Activated naive CD8-positive, alpha-beta T cell treated with anti-CD3 and anti-CD28 coated beads, Interleukin-2, amount 50 U/mL, for 24 hours (primary cell): ENCODE measurements around the gene SLC30A2.

ENCODE experiments used
- ATAC-seq: fragments of 150-1000 bp; cut with Tn5 transposase; one replicate; pipeline ENCODE4 v1.10.0; 2021
- DNase-seq: peaks from one replicate; pipeline ENCODE4 v3.0.0; 2021
- H3K27ac Mint-ChIP-seq: one replicate; pipeline ENCODE4 v1.8.0; 2021; ENCODE audit warnings: mild to moderate bottlenecking, mixed read lengths
- H3K27me3 Mint-ChIP-seq: one replicate; pipeline ENCODE4 v1.8.0; 2021; ENCODE audit warnings: mixed read lengths
- H3K36me3 Mint-ChIP-seq: one replicate; pipeline ENCODE4 v1.8.0; 2021; ENCODE audit warnings: low read depth, mixed read lengths
- H3K4me1 Mint-ChIP-seq: one replicate; pipeline ENCODE4 v1.8.0; 2021; ENCODE audit warnings: mixed read lengths
- H3K4me3 Mint-ChIP-seq: one replicate; pipeline ENCODE4 v1.8.0; 2021; ENCODE audit warnings: mild to moderate bottlenecking, moderate library complexity, mixed read lengths
- H3K9me3 Mint-ChIP-seq: one replicate; pipeline ENCODE4 v1.8.0; 2021; ENCODE audit warnings: mixed read lengths

SLC30A2 gene

DNA sequence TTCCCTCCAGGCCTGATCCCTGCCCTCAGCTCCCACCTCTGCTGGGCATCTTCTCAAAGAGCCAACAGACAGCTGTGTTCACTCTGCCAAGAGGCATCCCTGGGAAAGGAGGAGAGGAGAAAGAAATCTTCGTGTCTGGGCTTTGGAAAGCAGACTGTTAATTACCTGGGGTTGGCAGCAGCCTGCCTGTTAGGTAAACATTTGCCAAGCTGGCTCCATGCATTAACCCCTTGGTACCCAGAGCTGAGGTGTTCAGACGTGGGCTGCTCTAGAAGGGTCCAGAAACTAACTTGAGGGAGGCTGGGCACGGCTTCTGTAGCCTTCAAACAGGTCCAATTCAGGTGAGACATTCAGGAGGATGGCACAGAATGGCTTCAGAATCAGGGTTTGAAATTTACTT is 33.1 kb downstream of the SLC30A2 start:
- H3K36me3 Mint-ChIP-seq: no peaks in the 10 kb centered on the region
- H3K27me3 Mint-ChIP-seq: no peaks in the 10 kb centered on the region
- DNase-seq (no peak), ATAC-seq (no peak)
- H3K27ac Mint-ChIP-seq: no peak overlapping the region
- no peak overlapping the region for H3K4me3 Mint-ChIP-seq
- H3K4me1 Mint-ChIP-seq: peaks cover 7% of the 10 kb centered on the region
- no peaks in the 10 kb centered on the region for H3K9me3 Mint-ChIP-seq

DNA sequence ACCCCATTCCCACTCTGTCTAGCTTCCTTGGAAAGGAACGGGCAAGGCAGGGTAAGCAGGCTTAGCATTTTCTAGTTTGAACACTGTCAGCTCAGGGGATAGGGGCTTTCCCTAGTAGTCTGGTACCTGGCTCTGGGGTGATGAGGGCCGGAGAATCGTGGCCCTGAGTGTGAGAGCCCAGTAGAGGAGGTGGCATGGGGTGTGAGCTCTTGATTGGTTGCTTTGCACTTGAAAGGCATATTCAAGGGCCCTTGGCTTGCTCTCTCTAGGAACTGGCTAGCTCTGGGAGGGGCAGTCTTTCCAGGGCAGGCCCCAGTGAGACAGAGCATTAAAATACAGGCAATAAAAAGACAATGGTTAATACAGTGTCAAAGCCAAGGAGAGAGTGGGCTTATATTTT is 35.1 kb downstream of the SLC30A2 start:
- H3K9me3 Mint-ChIP-seq: no peaks in the 10 kb centered on the region
- H3K27ac Mint-ChIP-seq: no peak overlapping the region
- ATAC-seq: no peak
- peaks cover 5% of the 10 kb centered on the region for H3K27me3 Mint-ChIP-seq
- H3K4me1 Mint-ChIP-seq: no peaks in the 10 kb centered on the region
- no peak overlapping the region for H3K4me3 Mint-ChIP-seq
- no peaks in the 10 kb centered on the region for H3K36me3 Mint-ChIP-seq
- no peak for DNase-seq

DNA sequence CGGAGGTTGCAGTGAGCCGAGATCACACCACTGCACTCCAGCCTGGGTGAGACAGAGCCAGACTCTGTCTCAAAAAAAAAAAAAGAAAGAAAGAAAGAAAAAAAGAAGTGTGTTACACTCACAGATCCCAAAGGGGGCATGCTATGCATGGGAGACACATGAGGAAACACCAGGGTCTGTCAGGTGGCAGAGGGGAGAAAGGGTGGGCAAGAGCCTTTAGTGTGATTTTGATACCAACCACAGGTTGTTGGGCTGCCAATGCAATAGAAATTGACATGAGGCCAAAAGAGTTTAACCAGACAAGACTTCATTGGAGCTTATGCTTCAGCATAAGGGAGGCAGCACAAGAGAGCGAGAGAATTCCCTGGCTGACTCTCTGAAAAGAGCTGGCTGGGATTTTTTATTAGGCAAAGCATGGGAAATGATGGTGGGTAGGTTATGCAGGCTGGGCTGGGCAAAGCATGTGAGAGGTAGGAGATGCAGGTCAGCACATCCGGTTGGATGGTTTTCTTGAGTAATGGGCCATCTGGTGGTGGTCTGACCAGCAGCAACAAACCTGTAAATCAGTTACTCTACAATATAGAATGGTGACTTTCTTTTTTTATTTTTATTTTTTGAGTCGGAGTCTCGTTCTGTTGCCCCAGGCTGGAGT is 36.0 kb downstream of the SLC30A2 start:
- no peaks in the 10 kb centered on the region for H3K4me1 Mint-ChIP-seq
- peaks cover 5% of the 10 kb centered on the region for H3K27me3 Mint-ChIP-seq
- no peaks in the 10 kb centered on the region for H3K36me3 Mint-ChIP-seq
- H3K9me3 Mint-ChIP-seq: no peaks in the 10 kb centered on the region
- H3K4me3 Mint-ChIP-seq: no peak overlapping the region
- ATAC-seq (no peak), DNase-seq (no peak)
- no peak overlapping the region for H3K27ac Mint-ChIP-seq

DNA sequence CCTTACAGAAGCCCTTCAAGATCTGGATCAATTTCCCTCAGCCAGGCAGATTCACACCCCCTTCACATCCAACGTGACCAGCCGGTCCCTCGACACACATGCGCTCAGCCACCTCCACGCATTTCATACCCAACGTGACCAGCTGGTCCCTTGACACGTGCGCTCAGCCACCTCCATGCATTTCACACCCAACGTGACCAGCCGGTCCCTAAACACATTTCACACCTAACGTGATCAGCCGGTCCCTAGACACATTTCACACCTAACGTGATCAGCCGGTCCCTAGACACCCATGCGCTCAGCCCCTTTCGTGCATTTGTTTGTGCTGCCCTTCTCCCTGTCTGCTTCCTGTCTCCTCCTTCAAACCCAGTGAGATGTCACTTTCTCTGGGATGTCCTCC is 39.2 kb downstream of the SLC30A2 start:
- no peak for ATAC-seq
- H3K27me3 Mint-ChIP-seq: peaks cover 5% of the 10 kb centered on the region

DNA sequence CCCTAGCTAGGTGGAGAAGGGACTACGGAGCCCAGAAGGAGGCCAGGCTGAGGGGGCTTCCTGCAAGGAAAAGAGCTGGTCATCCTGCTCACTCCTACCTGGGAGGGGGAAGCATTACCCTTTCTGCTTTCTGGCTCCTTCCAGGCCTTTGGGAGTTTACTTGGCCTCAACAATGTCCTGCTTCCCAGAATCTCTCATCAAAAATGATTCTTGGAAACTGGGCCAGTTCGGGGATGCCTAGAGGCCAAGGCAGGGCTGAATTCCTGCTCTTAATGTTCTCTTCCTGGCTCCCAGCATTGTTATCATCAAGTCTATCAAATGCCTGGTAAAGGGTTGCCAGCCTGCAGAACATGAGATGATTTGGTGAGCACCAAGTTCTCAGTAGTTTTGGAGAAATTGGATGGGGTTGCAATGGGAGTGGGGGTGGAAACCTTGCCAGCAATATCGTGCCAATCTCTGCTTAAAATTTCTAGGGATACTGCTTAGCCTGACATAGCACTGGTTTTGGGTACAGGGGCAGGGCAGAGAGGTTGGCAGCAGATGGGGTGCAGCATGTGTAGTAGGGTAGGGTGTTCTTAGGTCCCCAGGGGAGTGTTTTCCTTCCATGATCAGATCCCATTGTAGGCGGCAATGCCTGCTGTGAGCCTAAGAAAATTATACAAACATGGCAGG is 40.3 kb downstream of the SLC30A2 start:
- DNase-seq: no peak
- no peak for ATAC-seq
- H3K36me3 Mint-ChIP-seq: no peaks in the 10 kb centered on the region
- no peaks in the 10 kb centered on the region for H3K4me1 Mint-ChIP-seq
- H3K27me3 Mint-ChIP-seq: peaks cover 5% of the 10 kb centered on the region
- no peak overlapping the region for H3K4me3 Mint-ChIP-seq
- H3K9me3 Mint-ChIP-seq: no peaks in the 10 kb centered on the region
- no peak overlapping the region for H3K27ac Mint-ChIP-seq

More for the DNA sequence above, 39.2 kb downstream of the SLC30A2 start:
- Mint-ChIP-seq H3K4me1 (no peaks in the 10 kb centered on the region), H3K36me3 (no peaks in the 10 kb centered on the region), H3K4me3 (no peak overlapping the region), H3K27ac (no peak overlapping the region), H3K9me3 (no peaks in the 10 kb centered on the region)
- DNase-seq: no peak

DNA sequence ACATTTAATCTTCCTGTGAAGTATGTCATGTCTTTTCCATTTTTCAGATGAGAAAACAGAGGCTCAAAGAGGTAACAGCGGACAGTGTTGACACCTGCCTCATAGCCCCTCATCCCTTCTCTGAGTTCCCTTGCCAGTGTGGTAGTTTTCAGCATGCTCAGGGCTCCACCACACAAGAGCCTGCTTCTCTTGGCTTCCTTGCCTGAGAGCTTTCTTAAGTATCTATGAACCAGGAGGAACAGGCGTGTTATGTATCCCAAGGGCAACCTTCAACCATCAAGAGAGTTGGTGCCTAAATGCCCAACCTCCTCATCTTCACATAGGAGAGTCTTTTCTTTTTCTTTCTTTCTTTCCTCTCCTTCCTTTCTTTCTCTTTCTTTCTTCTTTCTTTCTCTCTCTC is 42.2 kb downstream of the SLC30A2 start:
- peaks cover 4% of the 10 kb centered on the region for H3K4me1 Mint-ChIP-seq
- no peak overlapping the region for H3K4me3 Mint-ChIP-seq
- no peak for ATAC-seq
- no peak overlapping the region for H3K27ac Mint-ChIP-seq
- H3K9me3 Mint-ChIP-seq: no peaks in the 10 kb centered on the region
- H3K36me3 Mint-ChIP-seq: no peaks in the 10 kb centered on the region
- DNase-seq: no peak
- H3K27me3 Mint-ChIP-seq: peaks cover 5% of the 10 kb centered on the region

DNA sequence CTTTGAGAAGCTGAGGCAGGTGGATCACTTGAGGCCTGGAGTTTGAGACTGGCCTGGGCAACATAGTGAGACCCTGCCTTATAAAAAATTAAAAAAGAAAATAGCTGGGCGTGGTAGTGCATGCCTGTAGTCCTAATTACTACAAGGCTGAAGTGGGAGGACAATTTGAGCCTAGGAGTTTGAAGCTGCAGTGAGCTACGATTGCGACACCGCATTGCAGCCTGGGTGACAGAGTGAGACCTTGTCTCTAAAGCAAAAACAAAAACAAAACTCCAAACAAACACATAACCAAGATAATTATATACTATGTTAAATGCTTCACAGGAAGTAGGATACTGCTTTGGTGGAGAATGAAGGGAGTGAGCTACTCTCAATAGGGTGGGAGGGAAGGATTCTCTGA is 42.7 kb downstream of the SLC30A2 start:
- no peaks in the 10 kb centered on the region for H3K9me3 Mint-ChIP-seq
- DNase-seq (no peak), ATAC-seq (no peak)
- H3K4me3 Mint-ChIP-seq: no peak overlapping the region
- H3K27me3 Mint-ChIP-seq: peaks cover 5% of the 10 kb centered on the region
- H3K4me1 Mint-ChIP-seq: peaks cover 9% of the 10 kb centered on the region
- H3K36me3 Mint-ChIP-seq: no peaks in the 10 kb centered on the region
- H3K27ac Mint-ChIP-seq: no peak overlapping the region

DNA sequence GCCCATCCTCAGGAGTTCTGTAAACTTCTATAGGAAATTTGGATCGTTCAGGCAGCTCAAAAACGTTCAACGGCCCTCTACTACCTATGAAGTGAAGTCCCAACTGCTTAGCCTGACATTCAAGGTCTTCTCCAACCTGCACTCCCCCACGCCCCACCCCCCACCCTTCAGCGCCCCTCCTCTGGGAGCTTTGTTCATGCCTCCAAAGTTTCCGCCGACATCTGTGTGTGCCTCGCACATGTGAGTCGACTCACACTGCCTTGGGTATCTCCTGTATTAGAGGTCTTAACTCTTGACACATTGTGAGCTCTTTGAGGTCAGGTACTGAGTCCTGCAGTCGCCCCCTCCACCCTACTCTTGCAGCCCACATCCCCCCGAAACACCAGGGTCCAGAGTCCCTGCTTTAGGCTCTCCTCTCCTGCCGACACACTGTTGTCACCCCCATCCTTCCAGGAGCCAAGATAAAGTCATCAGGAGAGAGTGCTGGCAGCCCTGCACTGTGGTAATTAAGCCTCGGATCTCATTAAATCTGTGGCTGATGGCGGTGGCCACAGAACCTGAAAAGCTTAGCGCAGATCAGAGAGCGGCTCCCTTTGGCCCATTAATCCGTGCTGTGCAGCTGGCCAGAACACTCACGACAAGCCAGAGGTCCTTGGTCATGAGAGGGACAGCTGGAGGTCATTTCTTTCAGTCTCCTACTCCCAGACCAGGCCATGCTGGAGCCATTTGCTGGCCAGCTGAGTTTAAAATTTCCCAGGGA is 46.7 kb downstream of the SLC30A2 start:
- DNase-seq: no peak
- H3K27ac Mint-ChIP-seq: no peak overlapping the region

DNA sequence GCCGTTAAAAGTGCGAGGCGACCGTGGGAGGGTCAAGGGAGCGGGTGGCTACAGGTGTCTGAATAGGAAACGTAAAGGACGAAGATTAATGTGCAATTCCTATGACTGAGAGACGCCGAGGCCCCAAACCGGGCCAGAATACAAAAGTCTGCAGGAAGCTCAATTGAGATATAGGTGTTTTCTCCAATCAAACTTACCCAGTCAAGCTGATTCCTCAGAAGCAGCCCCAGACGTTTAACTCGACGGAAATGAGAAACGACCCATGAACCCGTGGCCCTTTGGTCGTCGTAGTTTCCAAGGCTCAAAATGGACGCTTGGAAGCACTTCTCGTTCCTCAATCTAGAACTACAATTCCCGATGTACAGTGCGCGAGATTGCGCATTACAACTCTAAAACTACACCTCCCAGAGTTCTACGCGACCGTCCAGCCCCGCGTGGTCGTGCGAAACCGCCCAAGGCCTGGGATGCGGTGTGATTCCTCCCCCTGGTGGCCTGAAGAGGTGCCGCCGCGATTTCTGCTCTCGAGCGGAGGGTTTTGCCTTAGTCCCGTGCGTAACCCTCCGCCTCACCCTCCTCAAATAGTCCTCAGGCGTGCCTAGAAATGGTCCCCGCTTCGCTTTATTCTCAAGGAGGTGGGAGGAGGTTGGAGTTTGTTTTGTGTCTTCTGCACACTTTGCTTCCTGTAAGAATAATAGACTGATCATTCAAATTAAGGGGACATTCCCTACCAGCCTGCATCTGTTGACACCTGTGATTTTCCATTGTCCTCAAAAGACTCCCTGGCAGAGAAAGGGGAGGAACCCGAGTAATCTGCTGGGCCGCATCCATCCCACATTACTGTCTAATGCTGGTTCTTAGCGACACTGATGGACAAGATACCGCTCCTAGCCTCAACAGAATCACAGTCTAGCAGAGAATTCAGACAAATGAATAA is 47.8 kb downstream of the SLC30A2 start, which contains the start of gene PAFAH2:
TSS of gene PAFAH2 (minus strand) at position 236 of the 934 bp plus-strand sequence. CDS start 7,247 bp downstream, outside the sequence.
- ATAC-seq (peak; percentile 98), DNase-seq (peak; percentile 96)
- peak within 1 kb of the TSS; percentile 92 for H3K4me3 Mint-ChIP-seq
- H3K27ac Mint-ChIP-seq: peak within 1 kb of the TSS; percentile 96
- H3K36me3 Mint-ChIP-seq: no peaks in the 10 kb centered on the region
- H3K9me3 Mint-ChIP-seq: no peaks in the 10 kb centered on the region
- H3K4me1 Mint-ChIP-seq: peaks cover 28% of the 10 kb centered on the region
- no peaks in the 10 kb centered on the region for H3K27me3 Mint-ChIP-seq

More for the DNA sequence above, 46.7 kb downstream of the SLC30A2 start:
- Mint-ChIP-seq H3K4me3 (no peak overlapping the region), H3K4me1 (peaks cover 22% of the 10 kb centered on the region), H3K36me3 (no peaks in the 10 kb centered on the region), H3K9me3 (no peaks in the 10 kb centered on the region), H3K27me3 (no peaks in the 10 kb centered on the region)
- no peak for ATAC-seq

DNA sequence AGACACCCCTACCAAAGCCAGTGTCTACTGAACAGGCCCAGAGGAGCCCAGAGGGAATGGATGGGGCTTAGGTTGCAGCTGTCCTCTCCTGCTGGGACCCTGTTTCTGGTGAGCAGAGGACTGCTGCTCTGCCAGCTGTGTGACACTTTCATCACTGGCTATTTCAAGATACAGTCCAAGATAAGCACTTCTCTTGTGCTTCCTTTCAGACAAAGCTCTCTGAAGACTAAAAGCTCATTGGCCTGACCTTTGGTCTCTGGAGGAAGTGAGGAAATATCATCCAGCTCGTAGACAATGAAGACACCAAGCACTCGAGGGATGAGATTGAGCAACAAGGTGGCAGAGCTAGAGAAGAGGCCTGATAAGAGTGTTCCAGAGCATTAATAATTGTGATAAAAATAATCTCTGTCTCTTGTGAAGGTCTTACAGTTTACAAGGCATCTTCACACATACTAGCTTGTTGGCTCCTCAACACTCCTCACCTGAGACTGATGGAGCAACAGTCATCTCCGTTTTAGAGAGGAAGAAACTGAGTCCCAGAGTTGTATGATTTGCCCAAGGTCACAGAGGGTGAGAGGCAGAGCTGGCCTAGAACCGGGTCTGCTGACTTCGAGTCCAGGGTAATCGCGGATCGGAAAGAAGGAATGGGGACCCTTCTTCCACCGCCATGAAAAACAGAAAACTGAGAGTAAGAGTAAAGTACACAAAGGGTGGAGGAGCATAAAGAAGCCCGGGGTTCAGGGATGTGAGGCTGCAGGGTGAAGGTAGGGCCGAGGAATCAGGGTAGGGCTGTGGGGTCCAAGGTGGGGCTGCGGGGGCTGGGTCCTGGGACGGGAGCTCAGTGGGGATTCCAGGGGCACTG is 48.7 kb downstream of the SLC30A2 start:
- H3K4me3 Mint-ChIP-seq: peak overlapping the region; percentile 92
- no peak for DNase-seq
- no peaks in the 10 kb centered on the region for H3K27me3 Mint-ChIP-seq
- no peaks in the 10 kb centered on the region for H3K9me3 Mint-ChIP-seq
- peaks cover 2% of the 10 kb centered on the region for H3K36me3 Mint-ChIP-seq
- peaks cover 37% of the 10 kb centered on the region for H3K4me1 Mint-ChIP-seq
- ATAC-seq: peak; percentile 0
- peak overlapping the region; percentile 96 for H3K27ac Mint-ChIP-seq

DNA sequence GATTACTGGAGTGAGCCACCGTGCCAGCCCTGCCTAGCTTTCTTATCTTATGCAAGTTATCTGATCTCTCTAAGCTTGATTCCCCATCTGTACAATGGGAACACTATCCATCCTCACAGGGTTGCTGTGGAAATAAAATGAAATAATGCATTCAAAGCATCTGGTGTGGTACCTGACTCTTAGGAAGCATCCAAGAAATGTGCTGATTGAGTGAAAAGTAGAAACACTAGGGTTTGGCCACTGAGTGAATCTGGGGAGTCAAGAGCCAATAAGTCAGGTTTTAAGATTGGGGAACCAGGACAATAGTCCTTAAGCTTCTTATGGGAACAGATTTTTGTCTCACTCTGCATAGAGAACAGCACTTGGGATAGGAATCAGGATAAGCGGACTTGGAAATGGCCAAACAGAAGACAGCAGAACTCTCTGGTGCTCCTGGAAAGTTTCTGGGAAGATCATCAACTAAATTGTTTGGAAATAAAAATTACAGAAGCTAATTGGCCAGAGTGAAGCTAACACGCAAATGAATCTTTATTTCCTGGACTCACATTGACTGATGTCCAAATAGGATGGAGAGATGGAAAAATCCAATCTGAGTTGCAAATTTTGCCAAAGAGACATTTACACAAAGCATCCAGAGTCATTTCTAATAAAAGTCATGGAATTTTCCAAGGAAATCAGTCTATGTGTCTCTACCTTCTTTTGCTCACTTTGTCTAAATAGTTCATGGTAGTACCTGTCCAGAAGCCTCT is 51.3 kb downstream of the SLC30A2 start:
- Mint-ChIP-seq H3K9me3 (no peaks in the 10 kb centered on the region), H3K27me3 (no peaks in the 10 kb centered on the region), H3K4me1 (peaks cover 55% of the 10 kb centered on the region), H3K36me3 (peaks cover 2% of the 10 kb centered on the region), H3K27ac (no peak overlapping the region), H3K4me3 (no peak overlapping the region)
- ATAC-seq (no peak), DNase-seq (no peak)

DNA sequence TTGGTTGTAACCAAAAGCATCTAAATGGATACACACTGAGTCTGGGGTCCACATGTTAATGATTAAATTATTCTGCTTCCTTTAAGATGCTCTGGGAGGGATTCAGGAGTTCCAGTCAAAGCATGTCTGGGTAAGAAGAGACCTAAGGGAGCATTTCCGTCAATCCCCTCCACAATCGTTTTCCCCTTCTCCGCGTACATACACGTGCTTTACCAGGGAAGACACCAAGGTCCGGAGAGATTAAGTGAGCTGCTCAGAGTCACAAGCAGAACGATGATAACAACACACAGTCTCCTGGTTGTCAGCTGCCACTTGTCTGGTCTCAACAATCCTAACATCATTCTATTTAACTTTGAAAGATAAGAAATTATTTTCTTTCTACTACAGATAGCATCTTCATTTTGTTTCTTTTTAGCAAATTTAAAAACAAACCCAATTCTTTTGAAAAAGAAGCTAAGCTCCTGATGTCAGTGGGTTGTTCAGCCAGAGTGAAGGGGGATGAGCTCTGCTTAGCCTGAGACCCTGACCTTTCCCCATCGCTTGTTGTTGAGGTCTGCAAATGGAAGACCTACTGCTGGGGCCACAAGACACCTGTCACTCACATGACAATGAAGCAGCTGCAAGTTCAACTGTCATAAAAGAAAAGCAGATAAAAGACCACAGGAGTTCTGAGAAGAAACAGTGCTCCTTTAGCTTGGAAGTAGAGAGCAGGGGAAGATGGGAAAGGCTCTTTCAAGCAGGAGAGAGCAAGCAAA is 52.5 kb downstream of the SLC30A2 start:
- H3K4me3 Mint-ChIP-seq: no peak overlapping the region
- ATAC-seq: no peak
- DNase-seq: no peak
- H3K4me1 Mint-ChIP-seq: peaks cover 56% of the 10 kb centered on the region
- H3K27ac Mint-ChIP-seq: no peak overlapping the region
- H3K27me3 Mint-ChIP-seq: no peaks in the 10 kb centered on the region
- no peaks in the 10 kb centered on the region for H3K9me3 Mint-ChIP-seq
- H3K36me3 Mint-ChIP-seq: peaks cover 3% of the 10 kb centered on the region
